Spleen (tissue), 11 donors: ENCODE data around the gene ETF1. TPM values are rescaled to one million over a fixed set of nuclear protein-coding genes. Genes with fewer than 3 reads are reported as not detected.
"Not testable (repeated sequence)": the region's sequence is repeated elsewhere in the genome, so short reads cannot be mapped to it uniquely, and the experiment has no call there.

Experiments used
- DNase-seq: peaks from one replicate; pipeline ENCODE4 v3.0.0-alpha.2; 2020
- H3K27ac ChIP-seq, 8 donors: fragments of 200-600 bp; sonication (generic) in 7 of 8; 1 replicate in 4 of 8; 2 replicates in 4 of 8; pipeline versions ENCODE4 v1.5.0 to v1.8.0; 2016 to 2021; ENCODE audit warnings: inconsistent platforms in 4 of 8, mild to moderate bottlenecking in 4 of 8, moderate library complexity in 1 of 8
- H3K27me3 ChIP-seq, 7 donors: fragments of 200-600 bp; sonication (generic) in 6 of 7; replicated peaks in 1 of 7; 1 replicate in 4 of 7; 2 replicates in 3 of 7; pipeline versions ENCODE4 v1.5.0 to v1.8.0; 2016 to 2021; ENCODE audit warnings: inconsistent platforms in 3 of 7, mild to moderate bottlenecking in 1 of 7
- H3K36me3 ChIP-seq, 6 donors: fragments of 200-600 bp; sonication (generic) in 5 of 6; 1 replicate in 4 of 6; 2 replicates in 2 of 6; pipeline versions ENCODE4 v1.5.0 to v1.8.0; 2016 to 2021; ENCODE audit warnings: inconsistent platforms in 2 of 6
- H3K4me1 ChIP-seq, 6 donors: fragments of 200-600 bp; sonication (generic) in 5 of 6; 1 replicate in 3 of 6; 2 replicates in 3 of 6; pipeline versions ENCODE4 v1.5.0 to v1.8.0; 2016 to 2021; ENCODE audit warnings: inconsistent platforms in 3 of 6
- H3K4me3 ChIP-seq, 8 donors: fragments of 200-600 bp; sonication (generic) in 7 of 8; 1 replicate in 4 of 8; 2 replicates in 4 of 8; pipeline versions ENCODE4 v1.5.0 to v1.8.0; 2016 to 2021; ENCODE audit warnings: inconsistent platforms in 4 of 8, mild to moderate bottlenecking in 4 of 8, moderate library complexity in 2 of 8
- H3K9me3 ChIP-seq, 8 donors: fragments of 200-600 bp; sonication (generic) in 7 of 8; 1 replicate in 4 of 8; 2 replicates in 4 of 8; pipeline versions ENCODE4 v1.5.0 to v1.8.0; 2016 to 2021; ENCODE audit warnings: inconsistent platforms in 4 of 8
- CTCF ChIP-seq, 11 experiments: fragments of 200-600 bp in 7 of 11; fragments of 450-650 bp in 4 of 11; sonication (generic) in 4 of 11; IDR thresholded peaks in 8 of 11; conservative IDR thresholded peaks in 3 of 11; 1 replicate in 7 of 11; 2 replicates in 4 of 11; pipeline versions ENCODE4 v1.4.0 to v1.8.0; 2016 to 2021; ENCODE audit warnings: antibody characterized with exemption in 11 of 11, inconsistent platforms in 4 of 11, mild to moderate bottlenecking in 1 of 11
- POLR2A ChIP-seq, 3 donors: fragments of 450-650 bp; IDR thresholded peaks; one replicate each; pipeline ENCODE4 v1.5.1; 2017; ENCODE audit warnings: antibody characterized with exemption in 3 of 3, mild to moderate bottlenecking in 1 of 3
- POLR2AphosphoS5 ChIP-seq, 3 donors: sonication (generic); formaldehyde crosslinking; IDR thresholded peaks; one replicate each; pipeline ENCODE4 v1.5.1; 2017; ENCODE audit warnings: antibody characterized with exemption in 3 of 3
- WGBS, 5 donors: extraction: QIAGEN DNeasy Blood & Tissue Kit in 3 of 5; methylation state at CpG; one replicate each; pipeline versions ENCODE4 v1.1.5 to v1.1.7; 2013 to 2018; 5-methylcytosine and 5-hydroxymethylcytosine counted together
- intact Hi-C: fragments of 100-400 bp; cut with DNase I; formaldehyde crosslinking; loops from one replicate; pipeline ENCODE4 v1.15.0; 2023; ENCODE audit warnings: low total_unique reads
- polyA plus RNA-seq, 3 donors: library from polyadenylated mRNA; stranded (reverse); fragments of 200-250 nt; gene quantifications; one replicate each; pipeline ENCODE4 v1.2.1, GENCODE V29; 2013
- total RNA-seq, 7 donors: library from RNA; depleted of rRNA in 3 of 7; stranded (reverse); fragments of >200 nt in 3 of 7; fragmentation: NEBNext Ultra II Directional in 4 of 7; extraction: Animal tissue kit (Norgen Biotek cat#: 25700) in 4 of 7; gene quantifications; one replicate each; pipeline versions ENCODE4 v1.1.0 to v1.2.1, GENCODE V29; 2016 to 2021
- donor health status: healthy with polysubstance abuse.
- donor health status: DM: no; HTN: no; CAD: no; lungs with moderate emphysema.
- donor health status: DM: no; HTN: no; CAD: no.
- donor health status: Bipolar disorder and iron deficiency.
- donor health status: healthy.
- donor health status: DM: no; HTN: no; CAD: no.
- donor health status: DM: yes; HTN: yes; CAD: no.

The ETF1 gene
- total and polyA plus RNA-seq, 10 donors, result 21.3 to 78.8 (median 54.0) TPM

- H3K4me1 ChIP-seq, result peaks cover 9 to 49% (median 27%) of the 10 kb centered on the region in 6 donors
- no peak for DNase-seq
- 56 to 91% (median 66%) methylated on average over 4 to 5 of the region's 5 CpGs for WGBS, 5 donors
- no peak for TF ChIP-seq CTCF (IDR thresholded peaks at IDR 0.05 in 8 of 11, conservative IDR thresholded peaks at IDR 0.05 in 3 of 11)
- TF ChIP-seq POLR2A (IDR thresholded peaks at IDR 0.05), result no peak
- peak in 1 of 3 donors; percentile 15 for TF ChIP-seq POLR2AphosphoS5 (IDR thresholded peaks at IDR 0.05)
- no peaks in the 10 kb centered on the region for H3K36me3 ChIP-seq
- intact Hi-C loops, result no loop called here
- no peak overlapping the region for H3K27ac ChIP-seq
- H3K9me3 ChIP-seq, result no peaks in the 10 kb centered on the region
- peaks cover 0 to 66% (median 44%) of the 10 kb centered on the region in 7 donors for H3K27me3 ChIP-seq
- no peak overlapping the region for H3K4me3 ChIP-seq
Measured at GRCh38 chr5:138489683-138490061, 53.4 kb downstream of the ETF1 start.

- Histone ChIP-seq H3K27me3 (peaks cover 0 to 54% (median 34%) of the 10 kb centered on the region in 7 donors), H3K9me3 (no peaks in the 10 kb centered on the region), H3K4me1 (peaks cover 9 to 49% (median 27%) of the 10 kb centered on the region in 6 donors), H3K4me3 (no peak overlapping the region), H3K36me3 (no peaks in the 10 kb centered on the region), H3K27ac (no peak overlapping the region)
- intact Hi-C loops, result no loop called here
- 74 to 89% (median 84%) methylated on average over 5 of the region's 5 CpGs for WGBS, 5 donors
- no peak for TF ChIP-seq POLR2AphosphoS5 (IDR thresholded peaks at IDR 0.05)
- TF ChIP-seq POLR2A (IDR thresholded peaks at IDR 0.05), result no peak
- no peak for DNase-seq
Measured at GRCh38 chr5:138488481-138488945, 54.5 kb downstream of the ETF1 start.

DNA sequence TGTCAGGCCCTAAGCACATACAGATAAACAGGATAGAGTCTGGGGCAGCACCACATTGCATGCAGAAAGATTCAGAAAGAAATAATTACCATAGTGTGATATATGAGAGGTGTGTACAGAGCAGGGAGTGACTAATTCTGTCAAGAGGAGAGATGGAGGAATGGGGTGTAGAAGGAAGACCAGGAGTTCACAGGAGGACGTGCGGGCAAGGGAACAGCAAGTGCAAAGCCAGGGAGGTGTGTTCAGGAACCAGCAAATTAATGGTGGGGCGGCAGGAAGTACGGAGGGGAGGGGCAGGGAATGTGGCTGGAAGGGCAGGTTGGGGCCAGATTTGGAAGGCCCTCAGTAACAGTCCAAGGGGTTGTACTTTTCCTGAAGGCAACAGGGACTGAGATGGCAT lies 60.4 kb downstream of the ETF1 start:
- no peak for DNase-seq
- no peaks in the 10 kb centered on the region for H3K36me3 ChIP-seq
- no peaks in the 10 kb centered on the region for H3K9me3 ChIP-seq
- H3K27ac ChIP-seq, result no peak overlapping the region
- H3K4me3 ChIP-seq, result no peak overlapping the region
- no peaks in the 10 kb centered on the region for H3K27me3 ChIP-seq
- WGBS, 5 donors, result 48 to 70% (median 62%) methylated on average over 4 of the region's 4 CpGs
- no peak for TF ChIP-seq POLR2AphosphoS5 (IDR thresholded peaks at IDR 0.05)
- TF ChIP-seq POLR2A (IDR thresholded peaks at IDR 0.05), result no peak
- TF ChIP-seq CTCF (IDR thresholded peaks at IDR 0.05 in 8 of 11, conservative IDR thresholded peaks at IDR 0.05 in 3 of 11), result no peak
- peaks cover 0 to 7% (median 0%) of the 10 kb centered on the region in 6 donors for H3K4me1 ChIP-seq
- intact Hi-C loops, result no loop called here

DNA sequence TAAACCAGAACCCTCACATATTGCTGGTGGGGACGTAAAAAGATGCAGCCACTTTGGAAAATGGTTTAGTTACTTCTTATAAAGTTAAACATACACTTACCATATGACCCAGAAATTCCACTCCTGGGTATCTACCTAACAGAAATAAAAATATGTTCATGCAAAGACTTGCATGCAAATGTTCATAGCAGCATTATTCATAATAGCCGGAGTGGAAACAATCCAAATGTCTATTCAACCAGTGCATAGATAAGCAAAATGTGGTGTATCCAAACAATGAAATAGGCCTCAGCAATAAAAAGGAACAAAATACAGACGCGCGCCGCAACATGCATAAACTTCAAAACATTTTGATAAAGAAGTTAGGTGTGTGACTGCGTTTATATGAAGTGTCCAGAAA lies 66.1 kb downstream of the ETF1 start:
- TF ChIP-seq CTCF (IDR thresholded peaks at IDR 0.05 in 8 of 11, conservative IDR thresholded peaks at IDR 0.05 in 3 of 11) (no peak), POLR2A (IDR thresholded peaks at IDR 0.05) (no peak), POLR2AphosphoS5 (IDR thresholded peaks at IDR 0.05) (no peak)
- no peaks in the 10 kb centered on the region for H3K36me3 ChIP-seq
- intact Hi-C loops, result no loop called here
- no peaks in the 10 kb centered on the region for H3K9me3 ChIP-seq
- H3K4me3 ChIP-seq, result no peak overlapping the region
- no peak overlapping the region for H3K27ac ChIP-seq
- DNase-seq, result no peak
- WGBS, 5 donors, result 87 to 94% (median 90%) methylated on average over 7 of the region's 7 CpGs
- H3K27me3 ChIP-seq, result peaks cover 0 to 8% (median 0%) of the 10 kb centered on the region in 7 donors
- H3K4me1 ChIP-seq, result no peaks in the 10 kb centered on the region

- 89 to 96% (median 93%) methylated on average over 5 of the region's 5 CpGs for WGBS, 5 donors
- H3K27ac ChIP-seq, H3K9me3 ChIP-seq, intact Hi-C loops, H3K36me3 ChIP-seq, H3K4me1 ChIP-seq, H3K27me3 ChIP-seq, DNase-seq, H3K4me3 ChIP-seq: not testable (repeated sequence)
Measured at GRCh38 chr5:138473151-138473550, 69.9 kb downstream of the ETF1 start.
